A549 (cell line): Measurements from ENCODE around the gene CACNA2D2.

ENCODE experiments used
- CBX2 ChIP-seq: fragments of 200-600 bp; sonication (generic); IDR thresholded peaks from 2 replicates; pipeline ENCODE4 v1.6.1; 2016; ENCODE audit warnings: low read depth, mild to moderate bottlenecking, borderline replicate concordance
- CTCF ChIP-seq: fragments of >200 bp; sonication (Bioruptor Twin); formaldehyde crosslinking; IDR thresholded peaks from 3 replicates; pipeline ENCODE4 v1.5.1; 2016
- EHMT2 ChIP-seq: fragments of 200-600 bp; sonication (generic); IDR thresholded peaks from 2 replicates; pipeline ENCODE4 v1.6.1; 2016; ENCODE audit warnings: antibody characterized with exemption, low read depth, mild to moderate bottlenecking, moderate library complexity
- HES2 ChIP-seq: fragments of >200 bp; sonication (Bioruptor Twin); formaldehyde crosslinking; IDR thresholded peaks from 2 replicates; pipeline ENCODE4 v1.6.1; 2016
- HOXA7 ChIP-seq: fragments of 250-450 bp; sonication (Bioruptor Pico); IDR thresholded peaks from 2 replicates; pipeline ENCODE4 v1.5.0; 2020; ENCODE audit warnings: mild to moderate bottlenecking, moderate library complexity
- NPAS2 ChIP-seq: fragments of 250-450 bp; sonication (Bioruptor Pico); IDR thresholded peaks from 2 replicates; pipeline ENCODE4 v1.8.0; 2022; ENCODE audit warnings: mild to moderate bottlenecking, moderate library complexity, borderline replicate concordance
- PHF8 ChIP-seq: fragments of 200-600 bp; sonication (generic); IDR thresholded peaks from 2 replicates; pipeline ENCODE4 v1.6.1; 2016; ENCODE audit warnings: low read depth, mild to moderate bottlenecking, antibody characterized with exemption, moderate library complexity, borderline replicate concordance
- POLR2A ChIP-seq: IDR thresholded peaks from 2 replicates; pipeline ENCODE4 v1.6.1; 2012; ENCODE audit warnings: mild to moderate bottlenecking, low read length
- RAD21 ChIP-seq, 2 experiments: fragments of >200 bp in 1 of 2; sonication (Bioruptor Twin) in 1 of 2; formaldehyde crosslinking in 1 of 2; IDR thresholded peaks in 1 of 2; conservative IDR thresholded peaks in 1 of 2; 2 replicates in 1 of 2; 3 replicates in 1 of 2; pipeline ENCODE4 v1.6.1; 2012 to 2018; ENCODE audit warnings: inconsistent platforms in 1 of 2
- REST ChIP-seq: fragments of 200-600 bp; sonication (generic); IDR thresholded peaks from 2 replicates; pipeline ENCODE4 v1.6.1; 2016; ENCODE audit warnings: antibody characterized with exemption, mild to moderate bottlenecking, moderate library complexity
- RFX5 ChIP-seq: fragments of 450-650 bp; IDR thresholded peaks from 2 replicates; pipeline ENCODE4 v1.7.1; 2014; ENCODE audit warnings: antibody characterized with exemption, mild to moderate bottlenecking, moderate library complexity

GRCh38 chr3:50478051-50478450 is 25.4 kb downstream of the CACNA2D2 start:
- TF ChIP-seq RFX5 (no peak), PHF8 (no peak), RAD21 (conservative IDR thresholded peaks at IDR 0.05 in 1 of 2, IDR thresholded peaks at IDR 0.05 in 1 of 2) (no peak), CTCF (no peak), CBX2 (no peak), REST (no peak), POLR2A (no peak), HOXA7 (CRISPR knock-in tag) (no peak), EHMT2 (no peak), NPAS2 (CRISPR knock-in tag) (no peak), HES2 (no peak)
